Subcutaneous abdominal adipose tissue (tissue), 5 donors: ENCODE data around the gene BFSP1.

Experiments
- H3K27ac ChIP-seq: one replicate; pipeline ENCODE4 v1.7.0; 2013; ENCODE audit warnings: low read depth, mild to moderate bottlenecking, inconsistent platforms, low read length, moderate library complexity
- H3K27me3 ChIP-seq, 5 donors: one replicate each; pipeline ENCODE4 v1.7.0; 2013; ENCODE audit warnings: low read length in 5 of 5, inconsistent platforms in 1 of 5; ENCODE audit not compliant: control insufficient read depth in 5 of 5, insufficient read depth in 4 of 5
- H3K36me3 ChIP-seq, 5 donors: one replicate each; pipeline ENCODE4 v1.7.0; 2013; ENCODE audit warnings: low read length in 5 of 5; ENCODE audit not compliant: control insufficient read depth in 5 of 5, insufficient read depth in 5 of 5
- H3K4me1 ChIP-seq, 5 donors: one replicate each; pipeline ENCODE4 v1.7.0; 2013; ENCODE audit warnings: low read length in 5 of 5, mild to moderate bottlenecking in 3 of 5, moderate library complexity in 1 of 5; ENCODE audit not compliant: control insufficient read depth in 5 of 5, insufficient read depth in 5 of 5
- H3K4me3 ChIP-seq, 5 donors: one replicate each; pipeline ENCODE4 v1.7.0; 2013; ENCODE audit warnings: low read length in 5 of 5, low read depth in 1 of 5
- H3K9ac ChIP-seq, 5 donors: one replicate each; pipeline ENCODE4 v1.7.0; 2013; ENCODE audit warnings: low read length in 5 of 5, mild to moderate bottlenecking in 4 of 5, moderate library complexity in 3 of 5
- H3K9me3 ChIP-seq, 5 donors: one replicate each; pipeline ENCODE4 v1.7.0; 2013; ENCODE audit warnings: low read length in 5 of 5; ENCODE audit not compliant: control insufficient read depth in 5 of 5
- donor health status: healthy.
- donor health status: healthy.
- donor health status: healthy.
- donor health status: healthy.
- donor health status: healthy.

The BFSP1 gene

DNA sequence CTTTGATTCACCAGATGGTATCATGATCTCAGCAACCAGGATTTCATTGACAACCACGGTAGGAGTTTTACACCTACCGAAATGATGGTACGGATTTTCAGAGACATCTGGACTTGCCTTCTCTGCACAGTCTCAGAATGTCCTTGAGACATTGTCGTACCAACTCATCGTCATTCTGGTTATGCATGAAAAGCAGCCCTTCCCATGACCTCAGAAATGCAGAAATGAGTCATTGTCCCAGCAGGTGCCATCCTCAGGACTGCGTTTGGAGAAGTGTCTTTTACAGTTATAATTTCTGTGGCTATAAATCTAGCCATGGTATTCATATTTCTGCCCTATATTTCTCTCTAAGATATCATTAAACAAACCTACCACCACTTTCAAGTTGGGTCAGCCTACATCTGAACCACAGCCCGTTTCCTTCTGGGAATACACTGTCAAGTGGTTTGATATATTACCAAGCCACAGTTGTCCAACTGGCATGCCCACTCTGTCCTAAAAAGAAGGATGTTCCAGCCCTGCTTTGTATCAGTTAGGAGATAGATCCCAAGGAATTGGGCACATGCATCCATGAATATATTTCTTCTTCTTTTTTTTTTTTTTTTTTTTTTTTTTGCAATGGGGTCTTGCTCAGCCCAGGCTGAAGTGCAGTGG lies 7.5 kb upstream of the BFSP1 start:
- Histone ChIP-seq H3K36me3 (no peaks in the 10 kb centered on the region), H3K27me3 (no peaks in the 10 kb centered on the region), H3K9me3 (no peaks in the 10 kb centered on the region), H3K4me1 (peaks cover 0 to 8% (median 4%) of the 10 kb centered on the region in 5 donors), H3K27ac (no peak overlapping the region), H3K9ac (no peak overlapping the region), H3K4me3 (no peak overlapping the region)

DNA sequence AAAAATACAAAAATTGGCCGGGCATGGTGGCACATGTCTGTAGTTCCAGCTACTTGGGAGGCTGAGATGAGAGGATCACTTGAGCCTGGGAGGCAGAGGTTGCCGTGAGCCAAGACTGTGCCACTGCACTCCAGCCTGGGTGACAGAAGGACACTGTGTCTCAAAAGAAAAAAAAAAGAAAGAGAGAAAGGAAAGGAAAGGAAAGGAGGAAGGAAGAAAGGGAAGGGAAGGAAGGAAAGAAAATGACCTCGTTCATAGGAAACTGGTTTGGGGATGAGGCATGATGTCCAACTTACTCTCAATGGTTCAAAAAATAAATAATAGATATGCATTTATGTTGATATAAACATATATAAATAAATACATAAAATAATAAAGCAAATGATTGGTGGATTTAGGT lies 6.8 kb upstream of the BFSP1 start:
- H3K36me3 ChIP-seq, result no peaks in the 10 kb centered on the region
- no peaks in the 10 kb centered on the region for H3K9me3 ChIP-seq
- no peaks in the 10 kb centered on the region for H3K27me3 ChIP-seq
- no peak overlapping the region for H3K9ac ChIP-seq
- peaks cover 0 to 8% (median 3%) of the 10 kb centered on the region in 5 donors for H3K4me1 ChIP-seq
- no peak overlapping the region for H3K4me3 ChIP-seq
- H3K27ac ChIP-seq, result no peak overlapping the region

DNA sequence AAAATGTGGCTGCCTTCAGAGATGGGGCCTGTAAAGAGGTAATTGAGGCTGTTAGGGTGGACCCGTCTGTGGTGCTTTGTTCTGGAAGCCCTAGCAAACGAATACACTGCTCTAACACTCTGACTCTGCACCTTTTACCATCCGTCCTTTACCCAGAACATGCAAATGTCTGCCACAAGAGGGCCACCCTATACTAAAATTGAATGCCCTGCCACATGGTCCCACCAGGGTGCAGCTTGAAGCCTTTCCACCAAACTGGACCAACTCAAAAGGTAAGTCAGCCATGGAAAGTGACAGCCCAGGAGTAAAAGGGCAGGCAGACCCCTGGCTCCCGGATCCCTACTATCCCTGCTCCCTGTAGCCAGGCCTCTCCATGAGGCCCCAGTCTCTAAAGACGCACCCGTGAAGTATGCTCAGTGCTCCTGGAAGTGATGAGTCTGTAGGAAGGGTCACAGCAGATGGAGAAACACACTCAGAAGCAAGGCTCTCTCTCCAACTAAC lies 5.8 kb upstream of the BFSP1 start:
- no peak overlapping the region for H3K9ac ChIP-seq
- no peak overlapping the region for H3K27ac ChIP-seq
- H3K4me3 ChIP-seq, result no peak overlapping the region
- H3K27me3 ChIP-seq, result no peaks in the 10 kb centered on the region
- peaks cover 0 to 4% (median under 1%) of the 10 kb centered on the region in 5 donors for H3K4me1 ChIP-seq
- H3K36me3 ChIP-seq, result no peaks in the 10 kb centered on the region
- H3K9me3 ChIP-seq, result no peaks in the 10 kb centered on the region

DNA sequence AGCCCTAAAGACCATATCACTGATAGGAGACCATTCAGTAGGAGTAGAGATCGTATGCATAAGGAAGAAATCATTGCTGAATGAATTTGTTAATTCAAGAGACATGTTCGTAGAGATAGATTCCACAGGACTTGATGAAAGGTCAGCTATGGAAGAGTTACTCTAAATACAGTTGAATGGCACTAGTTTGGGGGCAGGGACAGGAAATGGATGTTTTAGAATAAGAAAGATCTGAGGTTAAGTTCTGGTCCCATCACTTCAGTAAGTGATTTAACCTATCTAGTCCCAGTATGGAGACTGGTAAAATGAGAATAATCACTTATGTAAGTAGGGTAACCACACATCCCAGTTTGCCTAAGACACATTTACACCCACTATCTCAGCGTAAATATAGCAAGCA lies 2.9 kb upstream of the BFSP1 start:
- Histone ChIP-seq H3K9me3 (no peaks in the 10 kb centered on the region), H3K4me1 (peaks cover 0 to 19% (median 16%) of the 10 kb centered on the region in 5 donors), H3K36me3 (no peaks in the 10 kb centered on the region), H3K4me3 (no peak overlapping the region), H3K27me3 (no peaks in the 10 kb centered on the region), H3K27ac (no peak overlapping the region), H3K9ac (no peak overlapping the region)

DNA sequence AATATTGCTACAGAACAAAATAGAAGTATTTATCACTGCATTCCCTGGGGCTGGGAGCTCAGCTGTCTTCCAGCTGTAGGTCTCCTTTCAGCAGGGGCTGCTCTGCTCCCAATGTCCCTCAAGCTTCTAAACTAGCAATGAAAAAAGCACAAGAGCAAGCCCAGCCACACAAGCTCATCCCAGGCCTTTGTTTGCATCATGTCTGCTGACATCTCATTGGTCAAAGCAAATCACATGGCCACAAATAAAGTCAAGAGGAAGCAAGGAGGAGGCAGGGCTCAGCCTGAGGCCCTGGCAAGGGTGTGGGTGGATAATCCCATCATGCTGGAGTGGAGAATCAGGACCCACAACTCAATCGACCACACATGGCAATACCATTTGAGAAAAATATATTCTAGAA lies 2.2 kb upstream of the BFSP1 start:
- no peaks in the 10 kb centered on the region for H3K9me3 ChIP-seq
- no peak overlapping the region for H3K27ac ChIP-seq
- H3K4me3 ChIP-seq, result no peak overlapping the region
- H3K36me3 ChIP-seq, result no peaks in the 10 kb centered on the region
- peaks cover 0 to 19% (median 15%) of the 10 kb centered on the region in 5 donors for H3K4me1 ChIP-seq
- no peak overlapping the region for H3K9ac ChIP-seq
- H3K27me3 ChIP-seq, result no peaks in the 10 kb centered on the region

- H3K9me3 ChIP-seq, result no peaks in the 10 kb centered on the region
- peak overlapping the region; percentile 35 to 67 (median 59) for H3K9ac ChIP-seq
- peak overlapping the region; percentile 46 for H3K27ac ChIP-seq
- peaks cover 0 to 16% (median 15%) of the 10 kb centered on the region in 5 donors for H3K4me1 ChIP-seq
- no peaks in the 10 kb centered on the region for H3K27me3 ChIP-seq
- H3K36me3 ChIP-seq, result no peaks in the 10 kb centered on the region
- H3K4me3 ChIP-seq, result peak overlapping the region; percentile 66 to 75 (median 71)
Measured at GRCh38 chr20:17531665-17532025, 466 bp upstream of the BFSP1 start.

- H3K9me3 ChIP-seq, result no peaks in the 10 kb centered on the region
- H3K27me3 ChIP-seq, result no peaks in the 10 kb centered on the region
- peak overlapping the region in 3 of 5 donors; percentile 66 to 72 (median 71) for H3K4me3 ChIP-seq
- H3K27ac ChIP-seq, result no peak overlapping the region
- H3K4me1 ChIP-seq, result peaks cover 0 to 16% (median 15%) of the 10 kb centered on the region in 5 donors
- H3K36me3 ChIP-seq, result no peaks in the 10 kb centered on the region
- H3K9ac ChIP-seq, result peak overlapping the region in 1 of 5 donors; percentile 28
Measured at GRCh38 chr20:17530153-17530552, 1.0 kb downstream of the BFSP1 start.

DNA sequence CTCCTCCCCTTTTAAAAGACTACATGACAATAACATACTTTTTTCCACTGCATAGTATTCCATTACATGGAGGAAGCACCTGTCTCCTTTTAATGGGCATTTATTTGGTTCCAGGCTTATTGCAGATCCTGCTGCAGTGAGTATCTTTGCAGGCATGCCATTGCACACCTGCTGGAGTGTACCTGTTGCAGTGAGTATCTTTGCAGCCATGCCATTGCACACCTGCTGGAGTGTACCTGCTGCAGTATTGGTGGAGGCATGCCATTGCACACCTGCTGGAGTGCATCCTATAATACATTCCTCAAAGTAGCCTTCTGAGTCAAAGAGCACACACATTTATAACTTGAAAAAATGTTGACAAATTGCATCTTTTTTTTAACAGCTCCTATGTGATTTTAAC lies 1.6 kb downstream of the BFSP1 start:
- no peak overlapping the region for H3K27ac ChIP-seq

GRCh38 chr20:17525650-17526049 lies 5.5 kb downstream of the BFSP1 start:
- Histone ChIP-seq H3K27me3 (no peaks in the 10 kb centered on the region), H3K36me3 (no peaks in the 10 kb centered on the region), H3K9ac (no peak overlapping the region), H3K27ac (no peak overlapping the region), H3K4me3 (no peak overlapping the region), H3K4me1 (peaks cover 0 to 20% (median 4%) of the 10 kb centered on the region in 5 donors), H3K9me3 (no peaks in the 10 kb centered on the region)

More for the DNA sequence above, 1.6 kb downstream of the BFSP1 start:
- Histone ChIP-seq H3K36me3 (no peaks in the 10 kb centered on the region), H3K27me3 (no peaks in the 10 kb centered on the region), H3K9me3 (no peaks in the 10 kb centered on the region), H3K4me3 (no peak overlapping the region), H3K9ac (no peak overlapping the region), H3K4me1 (peaks cover 0 to 16% (median 15%) of the 10 kb centered on the region in 5 donors)

DNA sequence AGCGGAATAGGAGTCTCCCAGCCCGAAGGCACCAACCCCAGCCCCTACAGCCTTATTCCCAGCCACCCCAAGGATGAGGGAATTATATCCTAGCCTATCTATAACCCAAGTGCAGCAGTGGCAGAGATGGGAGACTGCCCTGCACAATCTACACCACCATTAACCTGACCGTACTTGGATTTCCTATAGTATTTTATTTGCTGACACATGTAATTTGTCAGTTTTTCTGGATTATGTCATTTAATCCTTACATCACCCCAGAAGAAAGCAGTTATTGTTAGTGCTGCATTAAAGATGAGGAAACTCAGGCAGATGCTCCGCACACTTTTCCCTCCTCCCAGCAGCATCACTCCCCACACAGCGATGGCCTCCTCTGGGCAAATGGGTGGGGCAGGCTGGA lies 6.0 kb downstream of the BFSP1 start:
- no peaks in the 10 kb centered on the region for H3K9me3 ChIP-seq
- H3K27me3 ChIP-seq, result no peaks in the 10 kb centered on the region
- no peak overlapping the region for H3K4me3 ChIP-seq
- no peak overlapping the region for H3K27ac ChIP-seq
- H3K4me1 ChIP-seq, result peaks cover 0 to 20% (median 0%) of the 10 kb centered on the region in 5 donors
- H3K36me3 ChIP-seq, result no peaks in the 10 kb centered on the region
- no peak overlapping the region for H3K9ac ChIP-seq
